ENCODE data around the gene ZNF362.

Gene ZNF362

DNA sequence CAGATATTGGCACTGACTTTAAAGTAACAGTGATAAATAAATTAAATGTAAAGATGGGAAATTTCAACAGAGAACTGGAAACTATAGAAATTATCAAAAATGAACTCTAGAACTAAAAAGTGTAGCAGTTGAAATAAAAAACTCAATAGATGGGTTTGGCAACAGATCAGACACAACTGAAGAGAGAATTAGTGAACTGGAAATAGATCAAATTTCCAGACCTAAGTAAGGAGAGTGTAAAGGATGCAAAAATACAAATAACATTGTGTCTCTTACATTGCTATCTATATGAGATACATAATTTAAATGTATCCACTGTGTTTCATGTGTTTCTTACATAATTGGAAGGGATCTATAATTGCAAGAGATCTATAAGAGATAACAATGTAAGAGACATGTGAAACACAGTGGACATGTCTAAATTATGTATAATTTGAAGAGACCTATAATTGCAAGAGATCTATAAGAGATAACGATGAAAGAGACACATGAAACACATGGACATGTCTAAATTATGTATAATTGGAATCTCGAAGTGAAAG is 32.1 kb upstream of the ZNF362 start:
- POLR2A ChIA-PET = no interaction called here
- no peak for DNase-seq (ENCODE audit: extremely low spot score)
- CTCF ChIA-PET = no interaction called here
- TF ChIP-seq, protein P1, sequence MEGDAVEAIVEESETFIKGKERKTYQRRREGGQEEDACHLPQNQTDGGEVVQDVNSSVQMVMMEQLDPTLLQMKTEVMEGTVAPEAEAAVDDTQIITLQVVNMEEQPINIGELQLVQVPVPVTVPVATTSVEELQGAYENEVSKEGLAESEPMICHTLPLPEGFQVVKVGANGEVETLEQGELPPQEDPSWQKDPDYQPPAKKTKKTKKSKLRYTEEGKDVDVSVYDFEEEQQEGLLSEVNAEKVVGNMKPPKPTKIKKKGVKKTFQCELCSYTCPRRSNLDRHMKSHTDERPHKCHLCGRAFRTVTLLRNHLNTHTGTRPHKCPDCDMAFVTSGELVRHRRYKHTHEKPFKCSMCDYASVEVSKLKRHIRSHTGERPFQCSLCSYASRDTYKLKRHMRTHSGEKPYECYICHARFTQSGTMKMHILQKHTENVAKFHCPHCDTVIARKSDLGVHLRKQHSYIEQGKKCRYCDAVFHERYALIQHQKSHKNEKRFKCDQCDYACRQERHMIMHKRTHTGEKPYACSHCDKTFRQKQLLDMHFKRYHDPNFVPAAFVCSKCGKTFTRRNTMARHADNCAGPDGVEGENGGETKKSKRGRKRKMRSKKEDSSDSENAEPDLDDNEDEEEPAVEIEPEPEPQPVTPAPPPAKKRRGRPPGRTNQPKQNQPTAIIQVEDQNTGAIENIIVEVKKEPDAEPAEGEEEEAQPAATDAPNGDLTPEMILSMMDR (IDR thresholded peaks at IDR 0.05; ENCODE audit: control extremely low read depth, extremely low read depth, low read depth, missing control alignments) = no peak

DNA sequence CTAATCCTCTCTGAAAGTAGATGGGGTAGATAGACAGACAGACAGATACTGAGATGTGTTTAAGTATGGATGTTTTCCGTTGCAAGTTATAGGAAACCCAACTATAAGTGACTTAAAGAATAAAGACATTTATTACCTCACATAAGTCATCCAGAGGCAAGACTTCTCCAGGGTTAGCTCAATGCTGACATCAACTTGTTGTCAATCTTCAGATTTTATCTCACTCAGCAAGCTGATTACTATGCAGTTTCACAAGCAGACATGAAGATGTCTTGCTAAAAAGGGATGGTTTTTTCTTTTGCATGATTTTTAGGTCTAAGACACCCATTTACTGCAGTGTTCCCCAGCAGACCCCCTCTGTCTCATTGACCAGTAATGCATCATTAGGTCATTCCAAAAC is 30.7 kb upstream of the ZNF362 start:
- POLR2A ChIA-PET = no interaction called here
- CTCF ChIA-PET = interaction anchor here (1.1 kb wide), 1 partner anchor 9 kb away, joined by 3 read pairs; no protein-coding TSS in a partner anchor
- DNase-seq (ENCODE audit: extremely low spot score) = no peak
- TF ChIP-seq, protein P1 (IDR thresholded peaks at IDR 0.05; ENCODE audit: control extremely low read depth, extremely low read depth, low read depth, missing control alignments) = no peak

DNA sequence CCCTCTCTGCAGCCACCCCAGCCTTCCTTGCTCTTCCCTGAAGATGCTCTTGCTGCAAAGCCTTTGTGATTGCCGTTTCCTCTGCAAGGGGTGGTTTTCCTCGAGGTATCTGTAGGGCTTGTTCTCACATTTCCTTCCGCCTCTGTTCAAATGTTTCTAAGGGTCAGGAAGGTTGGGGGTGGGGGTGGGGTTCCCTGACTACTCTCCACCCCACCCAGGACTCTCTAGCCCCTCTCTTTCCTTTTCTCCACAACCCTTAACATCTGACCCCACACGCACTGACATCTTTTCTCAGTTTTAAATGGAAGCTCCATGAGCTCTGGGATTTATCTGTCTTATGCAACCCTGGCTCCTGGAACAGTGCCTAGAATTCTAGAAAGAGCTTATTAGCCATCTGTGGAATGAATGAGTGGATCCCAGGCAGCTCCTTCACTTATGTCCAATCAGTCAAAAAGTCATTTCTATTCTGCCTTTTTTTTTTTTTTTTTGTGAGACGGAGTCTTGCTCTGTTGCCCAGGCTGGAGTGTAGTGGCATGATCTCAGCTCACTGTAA is 27.3 kb upstream of the ZNF362 start:
- POLR2A ChIA-PET = no interaction called here
- TF ChIP-seq, protein P1 (IDR thresholded peaks at IDR 0.05; ENCODE audit: control extremely low read depth, extremely low read depth, low read depth, missing control alignments) = no peak
- CTCF ChIA-PET = interaction anchor here (0.9 kb wide), 1 partner anchor 132 kb away, joined by 3 read pairs; no protein-coding TSS in a partner anchor
- DNase-seq (ENCODE audit: extremely low spot score) = no peak

GRCh38 chr1:33231166-33231565 is 25.1 kb upstream of the ZNF362 start:
- DNase-seq (ENCODE audit: extremely low spot score) = no peak
- ChIA-PET CTCF (no interaction called here), POLR2A (no interaction called here)
- TF ChIP-seq, protein P1 (IDR thresholded peaks at IDR 0.05; ENCODE audit: control extremely low read depth, extremely low read depth, low read depth, missing control alignments) = no peak

GRCh38 chr1:33232716-33233115 is 23.6 kb upstream of the ZNF362 start:
- TF ChIP-seq, protein P1 (IDR thresholded peaks at IDR 0.05; ENCODE audit: control extremely low read depth, extremely low read depth, low read depth, missing control alignments) = no peak
- CTCF ChIA-PET = no interaction called here
- no peak for DNase-seq (ENCODE audit: extremely low spot score)
- POLR2A ChIA-PET = no interaction called here

GRCh38 chr1:33234131-33234530 is 22.2 kb upstream of the ZNF362 start:
- no peak for DNase-seq (ENCODE audit: extremely low spot score)
- ChIA-PET POLR2A (no interaction called here), CTCF (no interaction called here)
- TF ChIP-seq, protein P1 (IDR thresholded peaks at IDR 0.05; ENCODE audit: control extremely low read depth, extremely low read depth, low read depth, missing control alignments) = no peak
